Bronchial epithelial cell (primary cell): ENCODE data around the gene MBD6. TPM values are rescaled to one million over a fixed set of nuclear protein-coding genes. Genes with fewer than 3 reads are reported as not detected.

Source experiments
- DNase-seq: peaks from one replicate; pipeline ENCODE4 v3.0.0-alpha.2; 2010; ENCODE audit warnings: low read depth
- FAIRE-seq: peaks from 2 replicates; lab custom pipeline; 2011; peaks lifted over from hg19 to GRCh38; lab: Jason Lieb, UNC
- H3K27me3 ChIP-seq: 2 replicates; pipeline ENCODE4 v1.5.1; 2011; ENCODE audit warnings: low read length; ENCODE audit not compliant: control insufficient read depth, insufficient read depth
- H3K36me3 ChIP-seq: 2 replicates; pipeline ENCODE4 v1.5.1; 2011; ENCODE audit warnings: low read length; ENCODE audit not compliant: control insufficient read depth, insufficient read depth
- H3K4me3 ChIP-seq: 2 replicates; pipeline ENCODE4 v1.5.1; 2011; ENCODE audit warnings: mild to moderate bottlenecking, low read depth, low read length, control low read depth
- CTCF ChIP-seq: IDR thresholded peaks from 2 replicates; pipeline ENCODE4 v1.5.1; 2011; ENCODE audit warnings: mild to moderate bottlenecking, moderate library complexity, low read length, control low read depth, inconsistent platforms; ENCODE audit not compliant: insufficient read depth, severe bottlenecking
- total RNA-seq: library from RNA; depleted of rRNA; stranded (reverse); fragments of >200 nt; gene quantifications from 2 replicates; pipeline ENCODE4 v1.2.1, GENCODE V29; 2014

MBD6 gene
- total RNA-seq, 1 donor from 2014 or later = 5.0 TPM

- no peak for TF ChIP-seq CTCF
- no peaks in the 10 kb centered on the region for H3K27me3 ChIP-seq
- peaks cover 37% of the 10 kb centered on the region for H3K36me3 ChIP-seq
- no peak overlapping the region for H3K4me3 ChIP-seq
- FAIRE-seq (no peak), DNase-seq (no peak)
Measured at GRCh38 chr12:57536597-57536942, 13.9 kb downstream of the MBD6 start.

- Histone ChIP-seq H3K27me3 (no peaks in the 10 kb centered on the region), H3K4me3 (no peak overlapping the region), H3K36me3 (peaks cover 21% of the 10 kb centered on the region)
- no peak for FAIRE-seq
- no peak for TF ChIP-seq CTCF
- DNase-seq = no peak
Measured at GRCh38 chr12:57539134-57539768, 16.6 kb downstream of the MBD6 start.

- TF ChIP-seq CTCF = no peak
- no peak for FAIRE-seq
- no peak for DNase-seq
- no peak overlapping the region for H3K4me3 ChIP-seq
- no peaks in the 10 kb centered on the region for H3K27me3 ChIP-seq
- H3K36me3 ChIP-seq = peaks cover 12% of the 10 kb centered on the region
Measured at GRCh38 chr12:57541001-57541400, 18.4 kb downstream of the MBD6 start.

- no peak for FAIRE-seq
- H3K36me3 ChIP-seq = peaks cover 12% of the 10 kb centered on the region
- H3K27me3 ChIP-seq = no peaks in the 10 kb centered on the region
- no peak overlapping the region for H3K4me3 ChIP-seq
- TF ChIP-seq CTCF = no peak
- DNase-seq = no peak
Measured at GRCh38 chr12:57541717-57542116, 19.1 kb downstream of the MBD6 start.

- DNase-seq (no peak), FAIRE-seq (no peak)
- no peak for TF ChIP-seq CTCF
- H3K4me3 ChIP-seq = no peak overlapping the region
- no peaks in the 10 kb centered on the region for H3K27me3 ChIP-seq
- H3K36me3 ChIP-seq = peaks cover 10% of the 10 kb centered on the region
Measured at GRCh38 chr12:57543581-57543980, 21.0 kb downstream of the MBD6 start.
